B cell (primary cell): ENCODE results near the gene C22orf15. TPM values are rescaled to one million over a fixed set of nuclear protein-coding genes. Genes with fewer than 3 reads are reported as not detected.

Experiments
- ATAC-seq: fragments of 200-7000 bp; cut with Tn5 transposase; one replicate; pipeline ENCODE4 v1.10.0; 2021; ENCODE audit warnings: low read depth, mild to moderate bottlenecking, moderate number of reproducible peaks, moderate library complexity
- CTCF ChIA-PET: fragments of 350-600 bp; sonication (Branson Sonifier 250); formaldehyde crosslinking; loops from one replicate; lab custom pipeline; 2021; ENCODE audit warnings: antibody characterized with exemption, inconsistent platforms; lab: Charles Lee
- POLR2A ChIA-PET: fragments of 350-600 bp; sonication (Branson Sonifier 250); formaldehyde crosslinking; loops from one replicate; lab custom pipeline; 2021; ENCODE audit warnings: antibody characterized with exemption; lab: Charles Lee
- DNase-seq: peaks from one replicate; pipeline ENCODE4 v3.0.0; 2013
- H2AFZ ChIP-seq: 2 replicates; pipeline ENCODE4 v1.6.1; 2012; ENCODE audit warnings: mild to moderate bottlenecking, low read depth, low read length; ENCODE audit not compliant: insufficient read depth, poor library complexity, severe bottlenecking
- H3K27ac ChIP-seq, 2 donors: 1 replicate in 1 of 2; 2 replicates in 1 of 2; pipeline ENCODE4 v1.5.1; 2012 to 2013; ENCODE audit warnings: low read length in 2 of 2, mild to moderate bottlenecking in 2 of 2, moderate library complexity in 1 of 2
- H3K27me3 ChIP-seq, 4 experiments: fragments of 200-600 bp in 1 of 4; sonication (generic) in 1 of 4; replicated peaks in 1 of 4; 1 replicate in 2 of 4; 2 replicates in 2 of 4; pipeline versions ENCODE4 v1.6.1 to v1.7.0; 2013 to 2016; ENCODE audit warnings: low read length in 3 of 4, mild to moderate bottlenecking in 2 of 4, mixed read lengths in 1 of 4, moderate library complexity in 1 of 4; ENCODE audit not compliant: insufficient read depth in 4 of 4, control insufficient read depth in 3 of 4; ENCODE audit errors: control extremely low read depth in 1 of 4
- H3K36me3 ChIP-seq, 2 experiments: replicated peaks in 1 of 2; 1 replicate in 1 of 2; 2 replicates in 1 of 2; pipeline versions ENCODE4 v1.6.1 to v1.7.1; 2013; ENCODE audit warnings: low read length in 1 of 2; ENCODE audit not compliant: insufficient read depth in 2 of 2, control insufficient read depth in 1 of 2; ENCODE audit errors: control extremely low read depth in 1 of 2, extremely low read depth in 1 of 2
- H3K4me1 ChIP-seq, 2 donors: fragments of 200-600 bp in 1 of 2; sonication (generic) in 1 of 2; 1 replicate in 1 of 2; 2 replicates in 1 of 2; pipeline versions ENCODE4 v1.5.1 to v1.6.1; 2013 to 2017; ENCODE audit warnings: low read length in 2 of 2; ENCODE audit not compliant: control insufficient read depth in 2 of 2, insufficient read depth in 2 of 2
- H3K4me2 ChIP-seq: replicated peaks from 2 replicates; pipeline ENCODE3; 2012; ENCODE audit warnings: mild to moderate bottlenecking, low read depth, low read length; ENCODE audit not compliant: poor library complexity, severe bottlenecking
- H3K4me3 ChIP-seq, 5 experiments: fragments of 200-600 bp in 1 of 5; sonication (generic) in 1 of 5; 1 replicate in 3 of 5; 2 replicates in 2 of 5; pipeline versions ENCODE4 v1.5.1 to v1.7.0; 2011 to 2016; ENCODE audit warnings: low read length in 4 of 5, mild to moderate bottlenecking in 4 of 5, low read depth in 2 of 5, control low read depth in 1 of 5, moderate library complexity in 1 of 5; ENCODE audit not compliant: insufficient read depth in 1 of 5; ENCODE audit errors: control extremely low read depth in 1 of 5, extremely low read depth in 1 of 5
- H3K79me2 ChIP-seq: fragments of 200-600 bp; sonication (generic); one replicate; pipeline ENCODE4 v1.6.0; 2016; ENCODE audit warnings: low read length; ENCODE audit not compliant: control insufficient read depth, insufficient read depth
- H3K9ac ChIP-seq: fragments of 200-600 bp; sonication (generic); 2 replicates; pipeline ENCODE4 v1.6.1; 2017; ENCODE audit warnings: mild to moderate bottlenecking, low read length, moderate library complexity
- H3K9me3 ChIP-seq, 3 donors: one replicate each; pipeline versions ENCODE4 v1.6.1 to v1.7.1; 2013; ENCODE audit warnings: low read length in 2 of 3; ENCODE audit not compliant: control insufficient read depth in 2 of 3, insufficient read depth in 1 of 3; ENCODE audit errors: control extremely low read depth in 1 of 3
- H4K20me1 ChIP-seq: 2 replicates; pipeline ENCODE4 v1.6.0; 2012; ENCODE audit warnings: mild to moderate bottlenecking, low read length; ENCODE audit not compliant: insufficient read depth, control insufficient read depth, poor library complexity, severe bottlenecking
- H3K27ac Mint-ChIP-seq: one replicate; pipeline ENCODE4 v1.8.0; 2021; ENCODE audit warnings: mixed read lengths
- H3K27me3 Mint-ChIP-seq: one replicate; pipeline ENCODE4 v1.8.0; 2021; ENCODE audit warnings: mixed read lengths
- H3K4me1 Mint-ChIP-seq: one replicate; pipeline ENCODE4 v1.8.0; 2021; ENCODE audit warnings: mixed read lengths
- H3K4me3 Mint-ChIP-seq: one replicate; pipeline ENCODE4 v1.8.0; 2021; ENCODE audit warnings: mixed read lengths
- H3K9me3 Mint-ChIP-seq: one replicate; pipeline ENCODE4 v1.8.0; 2022; ENCODE audit warnings: mixed read lengths; ENCODE audit not compliant: insufficient read depth
- EZH2 ChIP-seq: IDR thresholded peaks from 2 replicates; pipeline ENCODE4 v1.6.1; 2012; ENCODE audit warnings: borderline replicate concordance, low read depth, mild to moderate bottlenecking, moderate library complexity, low read length; ENCODE audit not compliant: insufficient read depth, poor library complexity, severe bottlenecking
- WGBS: methylation state at CpG from one replicate; pipeline ENCODE4 v1.1.5; 2013; ENCODE audit warnings: missing lambda C conversion rate; ENCODE audit not compliant: insufficient coverage; 5-methylcytosine and 5-hydroxymethylcytosine counted together
- intact Hi-C: fragments of 100-400 bp; cut with micrococcal nuclease; formaldehyde crosslinking; loops from one replicate; pipeline ENCODE4 v1.10.0; 2022
- polyA plus RNA-seq: library from polyadenylated mRNA; depleted of rRNA; stranded (reverse); fragments of >200 nt; gene quantifications from 2 replicates; pipeline ENCODE4 v1.2.3, GENCODE V29; 2012
- total RNA-seq, 2 donors: library from RNA; stranded (reverse); fragments of 120-200 nt in 1 of 2; gene quantifications; 1 replicate in 1 of 2; 2 replicates in 1 of 2; pipeline versions ENCODE4 v1.2.3 to v1.2.4, GENCODE V29; 2013 to 2022
- TF ChIP-seq, protein P1 (sequence below): fragments of 200-600 bp; IDR thresholded peaks from one replicate; pipeline ENCODE4 v1.8.0; 2022; ENCODE audit warnings: antibody characterized with exemption, mild to moderate bottlenecking

Gene C22orf15
- total and polyA plus RNA-seq, 2 donors (not counting 1 experiment from before 2014, with no cell fraction given): 0.61 to 0.81 TPM

DNA sequence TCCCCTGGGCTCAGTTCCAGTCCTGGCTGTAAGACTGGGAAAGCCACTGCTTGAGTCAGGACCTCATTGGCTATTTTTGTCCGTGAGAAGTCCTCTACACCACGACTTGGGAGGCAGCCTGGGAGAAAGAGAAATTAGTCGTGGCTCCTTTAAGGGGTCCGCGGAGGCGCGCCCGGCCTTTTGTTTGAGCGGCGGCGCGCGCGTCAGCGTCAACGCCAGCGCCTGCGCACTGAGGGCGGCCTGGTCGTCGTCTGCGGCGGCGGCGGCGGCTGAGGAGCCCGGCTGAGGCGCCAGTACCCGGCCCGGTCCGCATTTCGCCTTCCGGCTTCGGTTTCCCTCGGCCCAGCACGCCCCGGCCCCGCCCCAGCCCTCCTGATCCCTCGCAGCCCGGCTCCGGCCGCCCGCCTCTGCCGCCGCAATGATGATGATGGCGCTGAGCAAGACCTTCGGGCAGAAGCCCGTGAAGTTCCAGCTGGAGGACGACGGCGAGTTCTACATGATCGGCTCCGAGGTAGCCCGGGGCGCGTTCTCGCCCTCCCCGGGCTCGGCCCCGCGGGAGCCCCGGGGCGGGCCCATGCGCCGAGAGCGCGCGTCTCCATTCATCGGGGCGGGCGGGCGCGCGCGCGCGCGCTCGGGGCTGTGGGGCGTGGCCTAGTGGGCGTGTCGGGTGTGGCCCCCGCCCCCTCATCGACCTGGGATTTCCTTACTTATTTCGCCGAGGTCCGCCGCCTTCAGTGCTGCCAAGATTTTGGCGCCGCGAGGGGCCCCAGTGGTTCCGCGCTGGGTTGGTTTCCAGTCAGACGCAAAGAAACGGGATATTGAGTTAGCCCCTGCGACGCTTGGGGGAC is 24.2 kb downstream of the C22orf15 start, which contains the start of gene SMARCB1:
Gene SMARCB1 (plus strand): TSS at position 215 of the 848 bp plus-strand sequence. CDS start 204 bp downstream, at position 419.
- ATAC-seq: peak; percentile 85

More for the DNA sequence above, 24.2 kb downstream of the C22orf15 start, which contains the start of gene SMARCB1:
- TF ChIP-seq, protein P1, sequence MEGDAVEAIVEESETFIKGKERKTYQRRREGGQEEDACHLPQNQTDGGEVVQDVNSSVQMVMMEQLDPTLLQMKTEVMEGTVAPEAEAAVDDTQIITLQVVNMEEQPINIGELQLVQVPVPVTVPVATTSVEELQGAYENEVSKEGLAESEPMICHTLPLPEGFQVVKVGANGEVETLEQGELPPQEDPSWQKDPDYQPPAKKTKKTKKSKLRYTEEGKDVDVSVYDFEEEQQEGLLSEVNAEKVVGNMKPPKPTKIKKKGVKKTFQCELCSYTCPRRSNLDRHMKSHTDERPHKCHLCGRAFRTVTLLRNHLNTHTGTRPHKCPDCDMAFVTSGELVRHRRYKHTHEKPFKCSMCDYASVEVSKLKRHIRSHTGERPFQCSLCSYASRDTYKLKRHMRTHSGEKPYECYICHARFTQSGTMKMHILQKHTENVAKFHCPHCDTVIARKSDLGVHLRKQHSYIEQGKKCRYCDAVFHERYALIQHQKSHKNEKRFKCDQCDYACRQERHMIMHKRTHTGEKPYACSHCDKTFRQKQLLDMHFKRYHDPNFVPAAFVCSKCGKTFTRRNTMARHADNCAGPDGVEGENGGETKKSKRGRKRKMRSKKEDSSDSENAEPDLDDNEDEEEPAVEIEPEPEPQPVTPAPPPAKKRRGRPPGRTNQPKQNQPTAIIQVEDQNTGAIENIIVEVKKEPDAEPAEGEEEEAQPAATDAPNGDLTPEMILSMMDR: no peak
- TF ChIP-seq EZH2: no peak
- H3K4me3 ChIP-seq: peak within 1 kb of the TSS; percentile 72 to 95 (median 84)
- H3K4me1 ChIP-seq: peaks cover 48 to 58% of the 10 kb centered on the region in 2 donors
- peaks cover 39% of the 10 kb centered on the region for H3K4me1 Mint-ChIP-seq
- H3K9me3 ChIP-seq: no peaks in the 10 kb centered on the region
- no peaks in the 10 kb centered on the region for H3K9me3 Mint-ChIP-seq
- peaks cover 0 to 8% of the 10 kb centered on the region in 2 experiments for H3K36me3 ChIP-seq
- H3K27ac ChIP-seq: peak within 1 kb of the TSS; percentile 94 to 98
- H3K79me2 ChIP-seq: peaks cover 47% of the 10 kb centered on the region
- peak; percentile 94 for DNase-seq
- H2AFZ ChIP-seq: peak within 1 kb of the TSS; percentile 81
- peak within 1 kb of the TSS; percentile 80 for H3K4me2 ChIP-seq
- peaks cover 44% of the 10 kb centered on the region for H4K20me1 ChIP-seq
- CTCF ChIA-PET: interaction anchor here (1.7 to 3.2 kb wide), 2 partner anchors 16 to 63 kb away, joined by 6 to 20 read pairs; no protein-coding TSS in a partner anchor
- POLR2A ChIA-PET: interaction anchor here (1.0 to 2.9 kb wide), 8 partner anchors 12 to 63 kb away, joined by 3 to 29 read pairs (median 8); partner anchors contain the start of genes DERL3, VPREB3 and ZNF70
- peak within 1 kb of the TSS; percentile 95 for H3K9ac ChIP-seq
- intact Hi-C loops: loop anchor here (1.0 to 10.0 kb wide), 8 partner anchors 13 to 228 kb away; partner anchors contain the start of genes CABIN1 and MMP11
- H3K4me3 Mint-ChIP-seq: peak within 1 kb of the TSS; percentile 95
- WGBS: under 1% methylated on average over 95 of the region's 97 CpGs
- no peaks in the 10 kb centered on the region for H3K27me3 ChIP-seq
- H3K27me3 Mint-ChIP-seq: no peaks in the 10 kb centered on the region
- H3K27ac Mint-ChIP-seq: peak within 1 kb of the TSS; percentile 91
